ENCODE measurements around the gene ZNF101.

ZNF101 gene

GRCh38 chr19:19642506-19643157, 26.0 kb upstream of the ZNF101 start:
- DNase-seq: no peak

DNA sequence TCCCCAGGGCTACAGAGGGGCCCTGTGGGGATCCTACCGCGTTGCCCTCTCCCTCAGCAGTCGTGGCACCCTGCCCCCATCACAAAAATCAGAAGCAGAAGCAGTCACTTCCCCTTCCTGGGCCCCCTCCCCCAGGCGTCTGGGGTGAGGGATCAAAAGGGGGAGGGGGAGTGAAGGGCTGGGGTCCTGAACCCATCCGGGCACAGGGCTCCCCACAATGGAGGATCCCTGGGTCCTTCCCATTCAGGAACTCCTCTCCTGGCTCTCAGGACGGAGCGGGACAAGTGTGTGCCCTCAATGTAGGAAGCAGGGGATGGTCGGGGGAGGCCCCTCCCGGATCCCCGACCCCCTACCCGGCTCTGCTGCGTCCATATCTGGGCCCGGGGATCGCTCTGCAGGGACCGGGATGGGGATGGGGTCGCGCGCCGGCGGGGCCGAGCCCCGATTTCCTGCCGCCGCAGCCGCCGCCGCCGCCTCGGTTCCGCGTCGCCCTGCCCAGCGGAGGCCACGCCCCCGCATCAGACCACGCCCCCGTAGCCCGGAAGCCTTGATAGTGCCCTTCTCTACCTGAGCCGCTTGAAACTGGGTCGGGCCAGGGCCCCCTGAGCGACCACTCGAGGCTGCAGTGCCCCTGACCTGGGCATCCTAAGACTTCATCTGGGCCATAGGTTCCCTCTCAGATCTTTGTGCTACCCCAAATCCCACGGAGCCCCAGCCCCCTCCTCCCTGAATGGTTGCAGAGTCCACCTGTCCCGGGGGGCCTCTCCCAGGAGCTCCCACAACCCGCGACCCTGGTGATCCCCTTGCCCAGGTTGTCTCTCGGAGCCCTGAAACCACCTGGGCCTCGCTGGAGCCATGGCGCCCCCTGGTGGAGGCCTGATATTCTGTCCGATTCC, 25.2 kb upstream of the ZNF101 start, which contains the start of gene GMIP:
GMIP (minus strand) TSS at position 500 of the 896 bp plus-strand sequence; CDS start at position 372, 128 bp downstream.
- peak; percentile 49 for DNase-seq

DNA sequence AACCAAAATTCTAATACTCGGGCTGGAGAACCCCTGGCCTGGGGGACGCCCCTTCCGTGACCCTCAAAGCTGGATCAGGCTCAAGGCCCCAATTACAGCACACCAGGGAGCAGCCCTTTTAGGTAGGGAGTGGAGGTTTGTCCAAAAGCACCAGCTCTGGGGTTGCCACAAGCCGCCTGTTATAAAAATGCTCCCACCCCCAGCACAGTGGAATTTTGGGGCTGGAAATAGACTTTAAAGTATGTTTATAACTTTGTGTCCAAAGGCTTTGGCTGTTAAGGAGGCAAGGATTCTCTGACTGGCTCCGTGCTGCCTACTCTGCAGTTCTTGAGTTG, 24.6 kb upstream of the ZNF101 start:
- no peak for DNase-seq

GRCh38 chr19:19645233-19645870, 23.3 kb upstream of the ZNF101 start:
- DNase-seq: no peak

DNA sequence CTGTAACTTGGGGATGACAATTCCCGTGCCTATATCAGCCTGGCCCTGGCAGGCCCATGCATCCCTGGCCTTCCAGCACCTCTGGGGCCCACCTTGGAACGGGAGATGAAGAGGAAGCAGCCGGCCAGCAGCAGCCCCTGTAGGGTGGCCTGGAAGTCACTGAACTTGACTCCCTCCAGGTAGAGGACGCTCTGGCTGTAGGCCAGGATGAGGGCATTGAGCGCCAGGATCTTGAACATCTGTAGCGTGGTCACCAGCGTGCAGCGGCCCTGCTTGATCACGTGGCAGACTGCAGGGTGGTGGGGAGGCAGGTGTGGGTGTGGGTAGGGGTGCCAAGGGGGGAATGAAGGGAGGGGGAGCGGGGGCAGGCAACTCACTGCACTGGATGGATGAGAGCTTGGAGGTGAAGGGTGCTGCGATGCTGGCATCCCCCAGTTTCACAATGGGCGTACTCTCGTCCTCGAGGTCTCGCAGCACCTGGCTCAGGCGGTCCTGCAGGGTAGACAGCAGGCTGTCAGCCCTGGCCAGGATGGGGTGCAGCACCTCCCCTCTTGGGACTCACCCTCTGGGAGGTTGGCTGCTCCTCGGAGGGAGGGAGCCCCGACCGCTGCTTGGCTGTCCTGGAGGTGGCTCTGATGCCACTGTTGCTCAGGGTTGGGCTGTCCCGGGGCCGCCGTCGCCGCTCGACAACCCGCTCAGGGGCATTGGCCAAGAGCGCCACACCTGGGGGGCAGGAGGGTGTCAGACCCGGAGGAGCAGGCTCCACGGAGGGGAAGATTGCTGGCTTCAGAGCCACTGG, 21.4 kb upstream of the ZNF101 start:
- no peak for DNase-seq

- DNase-seq: no peak
These were observed 19.5 kb upstream of the ZNF101 start for GRCh38 chr19:19649155-19649554.

DNA sequence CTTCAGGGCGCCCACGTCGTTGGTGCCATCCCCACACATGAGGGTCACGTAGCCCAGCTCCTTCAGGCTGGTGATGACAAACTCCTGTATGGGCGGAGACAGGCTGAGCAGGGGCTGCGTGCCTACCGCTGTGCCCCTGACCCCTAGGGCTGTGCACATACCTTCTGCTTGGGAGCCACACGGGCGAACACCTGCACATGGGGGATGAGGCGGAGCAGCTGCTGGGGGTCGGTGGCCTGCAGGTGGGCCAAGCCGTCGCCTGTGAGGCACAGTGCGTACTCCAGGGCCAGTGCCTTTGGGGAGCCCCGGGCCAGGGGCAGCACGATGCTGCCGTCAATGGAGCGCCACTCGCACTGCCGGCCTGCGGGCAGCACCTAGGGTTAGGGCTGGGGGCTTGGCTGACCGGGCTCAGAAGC, 19.1 kb upstream of the ZNF101 start:
- DNase-seq: no peak

GRCh38 chr19:19650331-19650730, 18.3 kb upstream of the ZNF101 start:
- no peak for DNase-seq

DNA sequence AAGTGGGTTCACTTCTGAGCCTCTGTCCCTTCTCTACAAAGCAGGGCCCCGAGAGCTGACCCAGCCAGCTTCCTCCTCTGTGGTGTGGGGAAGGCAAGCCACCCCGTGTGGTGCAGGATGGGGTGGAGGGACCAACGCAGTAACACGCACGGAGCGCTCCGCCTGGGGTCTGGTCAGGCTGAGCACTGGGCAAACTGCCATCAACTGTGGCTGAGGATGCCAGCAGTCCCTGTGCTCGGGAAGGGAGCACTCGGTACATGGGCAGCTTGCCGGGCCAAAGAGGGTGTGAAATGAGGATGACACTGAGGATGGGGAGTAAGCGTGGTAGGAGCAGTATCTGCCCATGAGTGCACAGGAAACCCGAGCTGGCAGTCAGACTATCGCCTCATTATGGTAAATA, 17.6 kb upstream of the ZNF101 start:
- no peak for DNase-seq

GRCh38 chr19:19652482-19653295, 15.9 kb upstream of the ZNF101 start:
- DNase-seq: no peak

GRCh38 chr19:19653597-19654147, 15.0 kb upstream of the ZNF101 start:
- no peak for DNase-seq

GRCh38 chr19:19654441-19654840, 14.2 kb upstream of the ZNF101 start:
- no peak for DNase-seq

DNA sequence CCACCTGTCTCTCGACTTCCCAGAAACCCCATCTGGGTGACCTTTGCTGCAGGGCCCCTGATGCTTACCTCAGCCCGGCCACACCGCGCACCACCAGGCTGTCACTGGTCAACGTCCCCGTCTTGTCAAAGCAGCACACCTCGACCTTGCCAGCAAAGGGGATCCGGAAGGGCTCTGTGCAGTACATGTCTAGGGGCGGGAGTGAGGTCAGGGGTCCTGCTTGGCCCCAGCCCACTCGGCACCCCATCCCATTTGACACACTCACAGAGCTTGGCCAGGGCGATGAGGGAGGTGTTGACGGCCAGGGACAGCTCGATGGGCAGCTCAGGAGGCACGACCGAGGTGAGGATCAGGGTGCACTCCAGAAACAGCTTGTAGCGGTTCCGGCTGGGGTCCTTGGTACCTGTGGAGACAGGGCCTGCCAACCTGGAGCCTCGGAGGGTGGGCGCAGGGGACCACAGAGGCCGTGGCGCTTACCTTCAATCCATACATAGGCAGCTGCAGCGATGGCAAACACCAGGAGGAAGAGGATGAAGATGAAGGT, 13.5 kb upstream of the ZNF101 start:
- no peak for DNase-seq

GRCh38 chr19:19655641-19656343, 12.8 kb upstream of the ZNF101 start:
- DNase-seq: no peak

GRCh38 chr19:19656451-19657396, 11.9 kb upstream of the ZNF101 start:
- DNase-seq: no peak

GRCh38 chr19:19657397-19657783, 11.2 kb upstream of the ZNF101 start:
- DNase-seq: no peak

DNA sequence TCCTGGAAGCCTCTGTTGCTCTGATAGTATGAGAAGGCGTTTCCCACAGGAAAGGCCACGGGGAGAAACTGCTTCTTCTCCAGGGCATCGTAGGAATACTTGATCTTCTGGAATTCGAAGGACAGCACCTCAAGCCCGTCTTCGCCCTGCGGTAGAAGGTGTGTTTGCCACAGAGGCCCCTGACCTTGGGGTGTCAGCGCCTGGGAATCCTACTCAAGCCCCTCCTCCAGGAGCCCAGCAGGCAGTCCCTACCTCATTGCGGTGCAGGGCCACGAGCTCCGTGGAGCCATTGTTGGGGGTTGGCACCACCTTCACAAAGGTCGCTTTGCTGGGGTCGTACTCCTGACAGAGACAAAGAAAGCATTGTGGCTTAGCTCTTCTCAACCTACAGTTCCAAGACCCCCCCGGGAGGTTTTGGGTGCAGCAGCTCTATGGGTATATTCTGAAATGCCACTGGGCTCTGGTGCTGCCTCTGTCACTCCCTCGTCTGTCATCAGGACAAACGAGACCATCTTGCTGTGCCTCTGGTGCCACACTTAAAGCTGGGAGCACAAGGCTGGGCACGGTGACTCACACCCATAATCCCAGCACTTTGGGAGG, 8.9 kb upstream of the ZNF101 start:
- no peak for DNase-seq

DNA sequence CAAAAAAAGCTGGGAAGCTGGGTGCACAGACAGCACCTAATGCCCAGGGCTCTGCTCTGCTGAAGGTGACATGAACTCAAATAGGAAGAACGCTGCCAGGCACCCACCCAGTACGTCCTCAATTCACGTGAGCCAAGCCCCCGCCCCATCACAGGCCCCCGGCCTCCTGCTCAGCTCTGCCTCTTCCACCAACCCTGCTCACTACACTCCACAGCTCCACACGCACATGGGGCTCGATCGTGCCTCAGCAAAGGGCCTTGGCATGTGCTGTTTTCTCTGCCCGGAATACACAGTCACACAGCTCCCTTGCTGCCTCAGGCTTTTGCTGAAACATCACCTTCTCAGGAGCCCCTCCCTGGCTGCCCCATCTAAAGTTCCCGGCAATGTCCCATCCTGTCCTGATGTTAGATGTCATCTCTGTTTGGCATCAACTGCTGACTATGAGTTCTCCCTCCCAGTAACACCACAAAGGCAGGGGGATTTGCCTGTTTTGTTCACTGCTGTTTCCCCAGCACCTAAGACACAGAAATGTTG, 7.4 kb upstream of the ZNF101 start:
- no peak for DNase-seq

GRCh38 chr19:19661675-19662251, 6.9 kb upstream of the ZNF101 start:
- no peak for DNase-seq

All from NCI-H1092 (cell line).